GM23338 (cell line): Measurements from ENCODE around the gene NFAT5. TPM values are rescaled to one million over a fixed set of nuclear protein-coding genes. Genes with fewer than 3 reads are reported as not detected.

ENCODE experiments used
- EZH2 ChIP-seq: fragments of 200-600 bp; sonication (generic); IDR thresholded peaks from one replicate; pipeline ENCODE4 v1.8.0; 2017; ENCODE audit warnings: antibody characterized with exemption, mild to moderate bottlenecking, low read depth; ENCODE audit not compliant: unreplicated experiment
- JUNB ChIP-seq: IDR thresholded peaks from one replicate; pipeline ENCODE4 v1.6.1; 2016; ENCODE audit warnings: antibody characterized with exemption; ENCODE audit not compliant: unreplicated experiment
- POLR2AphosphoS5 ChIP-seq: IDR thresholded peaks from 2 replicates; pipeline ENCODE4 v1.6.1; 2016; ENCODE audit warnings: antibody characterized with exemption, low read depth
- REST ChIP-seq: IDR thresholded peaks from one replicate; pipeline ENCODE4 v1.6.1; 2018; ENCODE audit warnings: antibody characterized with exemption; ENCODE audit not compliant: unreplicated experiment
- STAT1 ChIP-seq: IDR thresholded peaks from one replicate; pipeline ENCODE4 v1.6.1; 2016; ENCODE audit warnings: antibody characterized with exemption; ENCODE audit not compliant: unreplicated experiment
- ZNF331 ChIP-seq: fragments of 250-450 bp; sonication (Bioruptor Pico); IDR thresholded peaks from 2 replicates; pipeline ENCODE4 v1.5.0; 2020; ENCODE audit warnings: low read depth, mild to moderate bottlenecking, moderate library complexity
- ZNF462 ChIP-seq: fragments of 250-450 bp; sonication (Bioruptor Pico); IDR thresholded peaks from 2 replicates; pipeline ENCODE4 v1.5.0; 2020; ENCODE audit warnings: mild to moderate bottlenecking, moderate library complexity
- polyA plus RNA-seq: library from polyadenylated mRNA; unstranded; fragments of >200 nt; fragmentation: Nextera tagmentation; extraction: Ambion mirVana; gene quantifications from 2 replicates; pipeline ENCODE4 v1.2.1, GENCODE V29; 2016
- total RNA-seq: library from RNA; depleted of rRNA; stranded (reverse); fragments of >200 nt; shearing (Covaris generic); gene quantifications from 2 replicates; pipeline ENCODE4 v1.2.3, GENCODE V29; 2014

Gene NFAT5
- total and polyA plus RNA-seq, 2 experiments from 2014 or later = 10.6 to 27.0 TPM

- TF ChIP-seq REST = no peak
- TF ChIP-seq ZNF331 (CRISPR knock-in tag) = no peak
- TF ChIP-seq ZNF462 (CRISPR knock-in tag) = no peak
- TF ChIP-seq POLR2AphosphoS5 = no peak
- TF ChIP-seq JUNB = no peak
- no peak for TF ChIP-seq STAT1
- TF ChIP-seq EZH2 = no peak
Measured at GRCh38 chr16:69607674-69608073, 41.9 kb downstream of the NFAT5 start (continued).
